Measurements from ENCODE around the gene POLR3A.

Gene POLR3A

DNA sequence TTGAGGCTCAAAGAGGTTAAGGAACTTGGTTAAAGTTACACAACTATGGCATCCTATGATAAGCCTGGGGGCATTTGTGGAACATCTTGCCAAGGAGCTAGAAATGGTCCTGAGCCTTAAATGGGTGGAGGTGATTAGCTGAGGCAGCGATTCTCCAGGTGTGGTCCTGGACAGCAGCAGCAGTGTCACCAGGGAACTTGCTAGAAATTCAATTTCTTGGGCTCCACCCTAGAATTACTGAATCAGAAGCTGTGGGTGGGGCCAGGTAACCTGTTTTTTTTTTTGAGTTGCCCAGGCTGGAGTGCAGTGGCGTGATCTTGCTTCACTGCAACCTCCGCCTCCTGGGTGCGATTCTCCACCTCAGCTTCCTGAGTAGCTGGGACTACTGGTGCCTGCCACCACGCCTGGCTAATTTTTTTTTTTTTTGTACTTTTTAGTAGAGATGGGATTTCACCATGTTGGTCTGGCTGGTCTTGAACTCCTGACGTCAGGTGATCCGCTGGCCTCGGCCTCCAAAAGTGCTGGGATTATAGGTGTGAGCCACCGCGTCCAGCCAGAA, 17.5 kb upstream of the POLR3A start:
- DNase-seq (ENCODE audit: low read depth, low spot score): no peak

DNA sequence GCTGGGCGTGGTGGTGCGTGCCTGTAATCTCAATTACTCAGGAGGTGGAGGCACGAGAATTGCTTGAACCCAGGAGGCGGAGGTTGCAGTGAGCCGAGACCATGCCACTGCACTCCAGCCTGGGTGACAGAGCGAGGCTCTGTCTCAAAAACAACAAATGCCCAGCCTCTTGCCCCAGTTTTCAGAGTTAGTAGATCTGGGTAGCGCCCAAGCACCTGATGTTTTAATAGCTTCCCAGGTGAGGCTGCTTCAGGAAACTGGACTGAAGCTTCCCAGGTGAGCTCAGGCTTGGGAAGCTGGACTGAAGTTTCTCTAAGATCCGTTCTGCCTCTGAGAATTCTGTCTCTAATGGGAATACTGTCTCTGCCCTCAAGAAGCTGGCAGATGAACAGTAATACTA, 16.5 kb upstream of the POLR3A start:
- no peak for DNase-seq (ENCODE audit: low read depth, low spot score)

DNA sequence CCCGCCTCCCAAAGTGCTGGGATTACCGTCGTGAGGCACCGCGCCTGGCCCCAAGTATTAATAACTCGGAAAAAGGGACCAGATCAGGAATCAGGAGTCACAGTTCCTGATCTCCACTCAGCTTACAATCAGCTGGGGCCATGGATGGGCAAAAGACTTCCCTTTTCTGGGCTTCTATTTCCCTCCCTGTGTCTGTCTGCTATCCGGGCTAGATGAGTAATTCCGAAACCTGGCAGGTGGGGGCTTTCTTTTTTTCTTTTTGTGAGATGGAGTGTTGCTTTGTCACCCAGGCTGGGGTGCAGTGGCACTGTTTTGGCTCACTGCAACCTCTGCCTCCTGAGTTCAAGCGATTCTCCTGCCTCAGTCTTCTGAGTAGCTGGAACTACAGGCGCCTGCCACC, 15.9 kb upstream of the POLR3A start:
- DNase-seq (ENCODE audit: low read depth, low spot score): no peak

DNA sequence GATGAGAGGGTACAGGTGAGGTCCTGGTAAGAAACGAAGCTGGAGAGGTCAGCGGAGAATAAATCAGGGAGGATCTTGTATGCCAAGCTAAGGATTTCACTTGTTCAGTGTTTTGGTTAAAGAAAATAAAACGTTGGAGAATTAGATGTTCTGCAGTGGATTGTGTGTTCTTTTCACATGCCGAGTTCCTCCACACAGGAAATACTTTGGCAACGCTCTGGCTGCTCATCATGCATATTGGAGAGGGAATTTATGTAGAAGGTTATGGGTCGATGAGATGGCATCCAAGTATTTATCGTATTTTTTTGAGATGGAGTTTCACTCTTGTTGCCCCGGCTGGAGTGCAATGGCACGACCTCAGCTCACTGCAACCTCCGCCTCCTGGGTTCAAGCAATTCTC, 15.4 kb upstream of the POLR3A start:
- DNase-seq (ENCODE audit: low read depth, low spot score): no peak

DNA sequence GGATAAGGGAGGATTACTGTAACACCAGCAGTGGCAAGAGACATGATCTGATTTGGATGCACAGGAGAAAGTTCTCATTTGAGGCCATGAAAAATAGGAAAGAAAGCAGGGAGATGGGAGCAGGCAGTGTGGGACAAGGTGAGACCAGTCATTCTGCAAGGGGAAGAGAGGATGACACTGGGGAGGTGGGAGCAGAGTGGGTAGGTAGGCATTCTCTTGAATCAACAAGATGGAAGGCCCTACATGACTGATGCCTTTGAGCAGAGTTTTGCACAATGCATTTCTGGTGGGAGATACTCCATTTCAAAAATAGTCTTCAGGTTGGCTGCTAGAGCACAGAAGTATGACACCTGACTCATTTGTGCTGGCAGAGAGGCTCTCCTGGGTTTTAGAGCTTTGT, 14.9 kb upstream of the POLR3A start:
- DNase-seq (ENCODE audit: low read depth, low spot score): no peak

DNA sequence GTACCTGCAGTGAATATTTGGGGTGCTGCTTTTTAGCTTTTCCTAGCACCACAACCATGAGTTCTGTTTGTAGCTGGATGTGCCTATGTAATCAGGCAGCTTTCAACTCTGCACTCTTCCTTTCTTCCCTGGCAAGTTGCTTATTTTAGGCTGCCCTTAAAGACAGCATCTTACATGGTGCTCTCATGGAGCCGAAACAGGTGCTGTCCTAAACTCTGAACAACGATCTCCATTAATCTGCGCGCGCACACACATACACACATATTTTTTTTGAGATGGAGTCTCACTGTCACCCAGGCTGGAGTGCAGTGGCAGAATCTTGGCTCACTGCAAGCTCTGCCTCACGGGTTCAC, 13.4 kb upstream of the POLR3A start:
- DNase-seq (ENCODE audit: low read depth, low spot score): no peak

DNA sequence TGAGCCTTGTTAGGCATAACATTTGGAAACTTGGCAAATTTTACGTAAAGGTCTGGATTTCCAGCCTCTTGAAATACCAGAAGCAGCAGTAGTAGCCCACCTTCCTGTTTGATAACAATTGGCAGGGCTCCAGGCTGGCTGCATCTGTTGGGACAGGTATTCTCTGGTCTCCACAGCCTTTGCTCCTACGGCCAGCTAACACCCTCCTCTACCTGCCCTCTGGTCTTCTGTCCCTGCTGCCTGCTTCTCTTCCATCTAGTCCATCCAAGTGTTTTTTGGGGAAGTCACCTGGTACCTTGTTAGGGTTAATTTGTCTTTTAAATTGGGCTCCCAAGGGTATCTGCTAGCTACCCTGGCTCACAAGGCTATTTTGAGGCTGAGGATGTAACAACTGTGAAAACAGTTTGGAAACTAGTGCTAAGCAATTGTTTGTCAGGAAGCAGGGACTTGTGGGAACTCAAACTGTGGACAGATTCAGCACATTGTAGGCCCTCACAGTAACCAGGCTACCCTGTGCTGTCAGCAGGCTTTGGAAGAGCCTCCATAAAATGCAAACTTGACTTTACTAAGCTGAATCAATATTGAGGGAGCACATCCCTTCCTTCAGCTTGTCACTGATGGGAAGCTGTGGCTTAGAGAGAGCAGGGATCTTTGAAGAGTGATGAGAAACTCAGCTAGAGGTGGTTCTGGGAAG, 12.9 kb upstream of the POLR3A start:
- DNase-seq (ENCODE audit: low read depth, low spot score): no peak

DNA sequence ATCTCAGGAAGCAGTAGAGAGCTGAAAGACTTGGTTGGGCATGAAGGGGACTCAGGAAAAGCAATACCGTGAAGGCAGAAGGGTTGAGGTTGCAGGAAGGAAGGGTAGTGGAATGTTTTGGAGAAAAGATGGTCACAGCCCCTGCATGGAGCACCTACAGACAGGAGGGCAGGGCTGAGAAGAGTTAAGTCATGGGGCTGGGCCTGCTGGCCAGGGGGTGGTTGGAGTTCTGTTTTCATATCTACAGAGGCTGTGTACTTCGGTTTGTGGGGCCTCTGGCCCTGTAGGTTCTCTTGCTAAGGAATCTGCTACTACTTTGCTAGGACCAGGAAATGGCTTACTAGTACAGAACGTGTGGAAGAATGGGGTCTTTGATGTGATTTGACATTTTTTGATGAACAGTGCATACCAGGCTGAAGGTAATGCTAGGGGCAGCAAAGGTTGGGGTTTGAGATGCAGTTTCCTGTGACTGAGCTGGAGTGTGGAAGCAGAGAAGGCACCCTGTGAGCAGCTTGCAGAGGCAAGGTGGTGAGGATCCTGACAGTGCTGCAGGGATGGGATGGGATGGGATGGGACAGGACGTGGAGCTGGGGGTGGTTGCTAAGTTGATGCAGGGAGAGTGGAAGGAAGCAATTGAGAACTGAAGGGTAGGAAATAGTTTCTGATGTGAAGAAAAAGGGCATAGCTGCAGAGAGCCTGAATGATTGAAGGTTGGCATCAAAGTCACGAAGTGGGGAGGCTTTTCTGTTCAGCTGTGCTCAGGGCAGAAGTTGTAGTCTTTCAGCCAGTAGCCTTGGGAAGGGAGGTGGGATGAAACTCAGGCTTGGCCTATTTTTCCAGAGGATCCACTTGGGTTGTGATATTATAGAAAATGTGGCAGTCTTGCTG, 12.1 kb upstream of the POLR3A start:
- no peak for DNase-seq (ENCODE audit: low read depth, low spot score)

DNA sequence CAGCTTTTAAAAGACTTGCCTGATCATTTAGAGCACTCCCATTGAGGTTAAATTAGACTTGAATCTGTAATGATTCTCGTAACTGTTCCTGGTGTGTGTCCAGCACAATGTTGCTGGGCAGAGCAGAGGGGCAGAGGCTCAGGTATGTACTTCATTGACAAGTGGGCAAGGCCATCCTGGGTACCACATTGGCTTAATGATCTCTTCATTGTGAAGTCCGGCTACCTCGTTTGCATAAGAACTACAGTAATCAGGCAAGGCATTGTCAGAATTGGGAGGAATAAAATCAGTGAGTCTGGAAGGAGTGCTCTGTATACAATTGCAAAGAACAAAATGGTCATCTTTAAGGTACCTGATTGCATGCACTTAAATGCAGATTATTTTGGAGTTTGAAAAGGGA, 10.4 kb upstream of the POLR3A start:
- no peak for DNase-seq (ENCODE audit: low read depth, low spot score)

DNA sequence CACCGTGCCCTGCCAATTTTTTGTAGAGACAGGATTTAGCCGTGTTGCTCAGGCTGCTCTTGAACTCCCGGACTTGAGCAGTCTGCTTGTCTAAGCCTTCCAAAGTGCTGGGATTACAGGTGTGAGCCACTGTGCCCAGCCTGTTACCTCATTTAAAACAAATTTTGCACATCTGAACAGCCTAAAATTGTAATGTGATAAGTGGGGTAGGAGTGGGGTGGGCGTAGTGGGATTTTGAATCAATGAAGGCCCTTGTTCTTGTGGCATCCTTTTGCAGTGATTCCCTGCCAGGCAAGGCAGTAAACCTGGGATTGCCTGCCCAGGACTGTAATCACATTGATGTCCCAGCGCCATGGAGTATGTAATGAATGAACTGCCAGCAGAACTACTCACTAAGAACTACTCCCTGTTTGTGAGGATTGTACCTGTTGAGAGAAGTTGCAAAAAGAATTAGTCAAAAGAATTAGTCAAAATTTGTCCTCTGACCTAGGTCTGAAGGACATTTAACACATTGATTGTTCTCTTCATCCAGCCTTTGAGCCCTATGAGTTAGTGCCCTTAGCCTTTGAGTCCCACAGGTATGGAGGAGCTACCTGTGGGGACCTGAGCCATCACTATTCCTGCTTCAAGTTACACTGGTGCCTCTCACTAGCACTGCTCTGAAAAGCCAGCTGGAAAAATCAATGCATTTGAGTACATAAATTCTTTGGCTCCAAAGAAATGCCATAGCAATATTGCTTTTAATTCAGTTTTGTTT, 9.7 kb upstream of the POLR3A start:
- DNase-seq (ENCODE audit: low read depth, low spot score): no peak

DNA sequence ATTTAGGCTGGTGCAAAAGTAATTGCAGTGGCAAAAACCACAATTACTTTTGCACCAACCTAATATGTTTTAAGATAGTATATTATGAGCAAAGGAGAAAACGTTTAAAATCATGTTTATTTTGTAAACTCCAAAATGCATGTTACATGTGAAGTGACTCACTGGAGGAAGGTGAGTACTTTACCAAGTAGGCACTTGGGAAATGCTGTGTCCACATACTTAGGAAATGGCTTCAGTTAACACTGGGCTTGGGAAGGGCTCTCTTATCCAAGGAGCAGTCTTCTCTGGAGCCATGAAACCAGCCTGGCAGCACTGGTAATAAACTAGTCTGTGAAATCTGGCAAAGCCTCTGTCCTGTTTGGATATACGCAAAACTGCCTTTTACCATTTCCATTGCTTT, 8.8 kb upstream of the POLR3A start:
- DNase-seq (ENCODE audit: low read depth, low spot score): no peak

DNA sequence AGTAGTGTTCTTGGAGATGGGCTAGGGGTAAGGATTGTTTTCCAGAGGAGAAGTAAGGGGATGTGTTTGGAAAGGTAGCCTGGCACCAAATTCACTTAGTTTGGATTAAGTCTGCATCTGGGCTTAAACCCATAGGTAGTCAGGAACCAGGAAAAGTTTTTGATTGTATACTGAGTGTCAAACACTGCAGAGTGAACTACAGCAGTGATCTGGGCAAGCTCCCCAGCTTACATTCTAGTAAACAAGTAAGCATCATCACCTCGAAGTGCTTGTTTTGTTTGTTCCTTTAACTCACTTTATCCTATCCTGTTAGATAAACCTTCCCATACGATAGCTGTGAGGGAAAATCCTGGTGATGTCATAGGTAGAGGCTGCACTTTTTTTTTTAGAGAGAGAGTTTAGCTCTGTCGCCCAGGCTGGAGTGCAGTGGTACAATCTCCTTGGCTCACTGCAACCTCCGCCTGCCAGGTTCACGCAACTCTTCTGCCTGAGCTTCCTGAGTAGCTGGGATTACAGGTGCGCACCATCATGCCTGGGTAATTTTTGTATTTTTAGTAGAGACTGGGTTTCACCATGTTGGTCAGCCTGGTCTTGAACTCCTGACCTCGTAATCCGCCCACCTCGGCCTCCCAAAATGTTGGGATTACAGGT, 6.7 kb upstream of the POLR3A start:
- no peak for DNase-seq (ENCODE audit: low read depth, low spot score)

DNA sequence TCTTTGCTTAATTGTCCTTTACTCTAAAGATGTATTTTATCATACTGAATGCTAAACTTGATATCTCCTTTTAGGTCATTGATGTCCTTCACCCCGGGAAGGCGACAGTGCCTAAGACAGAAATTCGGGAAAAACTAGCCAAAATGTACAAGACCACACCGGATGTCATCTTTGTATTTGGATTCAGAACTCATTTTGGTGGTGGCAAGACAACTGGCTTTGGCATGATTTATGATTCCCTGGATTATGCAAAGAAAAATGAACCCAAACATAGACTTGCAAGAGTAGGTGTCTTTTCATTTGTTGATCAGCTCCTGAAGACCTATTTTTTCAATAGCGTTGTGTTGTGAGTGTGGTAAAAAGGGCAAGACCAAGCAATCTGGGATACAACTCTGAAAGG, 6.1 kb upstream of the POLR3A start:
- DNase-seq (ENCODE audit: low read depth, low spot score): no peak

DNA sequence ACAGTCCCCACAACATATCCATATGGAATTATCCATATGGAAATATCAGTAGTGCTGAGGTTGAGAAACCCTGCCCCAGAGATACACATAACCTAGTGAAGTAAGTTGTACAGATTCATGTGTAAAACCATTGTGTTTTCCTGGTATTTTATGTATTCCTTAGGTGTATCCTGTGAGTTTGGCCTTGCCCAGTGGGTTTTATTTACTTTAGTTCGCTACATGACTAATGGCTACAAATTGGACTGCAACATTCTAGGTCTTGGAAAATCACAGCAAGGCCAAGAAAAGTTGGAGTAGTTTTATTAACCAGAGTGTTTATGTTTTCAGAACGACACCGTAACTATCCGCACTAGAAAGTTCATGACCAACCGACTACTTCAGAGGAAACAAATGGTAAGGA, 5.7 kb upstream of the POLR3A start:
- DNase-seq (ENCODE audit: low read depth, low spot score): no peak

DNA sequence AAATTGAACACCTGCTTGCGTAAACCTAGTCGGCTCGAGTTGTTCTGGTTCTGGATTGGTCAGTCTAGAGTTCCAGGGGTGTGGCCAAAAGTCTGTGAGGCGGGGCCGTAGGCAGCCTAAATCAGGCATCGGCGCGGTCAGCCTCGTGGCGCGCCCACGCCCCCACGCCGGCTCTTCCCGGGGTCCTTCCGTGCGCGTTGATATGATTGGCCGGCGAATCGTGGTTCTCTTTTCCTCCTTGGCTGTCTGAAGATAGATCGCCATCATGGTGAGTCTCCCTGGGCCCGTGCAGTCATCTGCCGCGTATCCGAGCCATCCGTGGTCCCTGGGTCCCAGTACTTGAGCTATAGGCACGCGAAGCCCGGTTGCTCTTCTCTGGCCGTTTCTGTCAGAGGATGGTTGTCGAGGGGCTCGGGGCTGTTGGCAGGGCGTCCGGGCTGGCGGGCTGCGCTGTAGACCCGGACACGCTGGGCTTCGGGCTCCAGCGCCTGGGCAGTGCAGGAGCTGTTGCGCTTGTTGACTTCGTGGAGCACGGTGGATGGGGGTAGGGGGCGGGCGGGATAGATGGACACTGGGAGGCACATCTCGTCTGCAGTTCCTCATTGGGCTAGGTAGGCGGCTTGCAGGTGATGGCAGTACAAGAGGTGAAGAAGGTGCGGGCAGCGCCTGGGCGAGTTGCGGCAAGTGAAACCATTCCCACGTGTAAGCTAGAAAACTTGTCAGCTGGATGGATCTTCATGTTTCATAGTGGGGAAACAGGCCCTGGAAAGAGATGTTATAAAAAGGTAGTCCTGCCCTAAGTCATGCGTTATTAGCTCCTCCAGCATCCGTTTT, 4.5 kb upstream of the POLR3A start, which contains the start of gene RPS24:
TSS of gene RPS24 (plus strand) at position 227 of the 834 bp plus-strand sequence. CDS start at position 266, 39 bp downstream.
- peak; percentile 92 for DNase-seq (ENCODE audit: low read depth, low spot score)

DNA sequence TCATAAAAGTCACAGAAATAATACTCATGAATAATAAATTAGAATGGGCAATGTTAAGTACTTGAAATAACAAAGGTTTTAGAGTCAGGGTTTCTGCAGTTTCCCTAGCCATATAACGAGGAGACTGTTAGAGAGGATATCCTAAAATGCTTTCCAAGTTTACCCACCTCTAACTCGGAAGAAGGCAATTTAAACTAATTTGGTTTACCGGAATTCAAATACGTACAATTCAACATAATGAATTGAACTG, 4.0 kb upstream of the POLR3A start:
- no peak for DNase-seq (ENCODE audit: low read depth, low spot score)

DNA sequence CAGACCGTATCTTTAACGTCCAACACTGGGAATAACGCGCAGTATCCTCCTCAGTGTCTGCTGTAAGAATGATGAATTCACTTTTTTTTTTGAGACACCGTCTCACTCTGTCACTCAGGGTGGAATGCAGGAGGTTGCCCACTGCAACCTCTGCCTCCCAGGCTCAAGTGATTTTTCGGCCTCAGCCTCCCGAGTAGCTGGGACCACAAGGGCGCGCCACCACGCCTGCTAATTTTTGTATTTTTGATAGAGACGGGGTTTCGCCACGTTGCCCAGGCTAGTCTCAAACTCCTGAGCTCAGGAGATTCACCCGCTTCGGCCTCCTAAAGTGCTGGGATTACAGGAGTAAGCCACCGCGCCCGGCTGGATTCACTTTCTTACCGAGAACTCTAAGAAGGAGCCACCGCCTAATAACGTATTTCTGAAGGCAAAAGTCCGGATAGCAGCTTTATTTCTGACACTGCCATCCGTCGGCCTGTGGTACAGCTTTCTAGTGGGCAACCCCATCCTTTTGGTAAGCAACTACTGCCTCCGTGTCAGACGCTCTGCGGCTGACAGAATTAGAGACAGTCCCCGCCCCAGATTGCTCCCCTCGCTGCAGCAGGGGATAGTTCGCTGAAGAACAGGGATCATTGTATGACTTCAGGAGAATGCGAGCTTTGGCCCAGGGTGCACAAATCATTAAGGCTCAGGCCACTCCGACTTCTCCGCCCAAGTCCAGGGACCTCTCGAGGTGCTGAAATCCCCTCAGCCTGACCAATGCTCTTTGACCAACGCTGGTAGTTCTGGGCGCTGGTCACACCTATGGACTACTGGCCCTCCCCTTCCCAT, 662 bp downstream of the POLR3A start:
- peak; percentile 11 for DNase-seq (ENCODE audit: low read depth, low spot score)

DNA sequence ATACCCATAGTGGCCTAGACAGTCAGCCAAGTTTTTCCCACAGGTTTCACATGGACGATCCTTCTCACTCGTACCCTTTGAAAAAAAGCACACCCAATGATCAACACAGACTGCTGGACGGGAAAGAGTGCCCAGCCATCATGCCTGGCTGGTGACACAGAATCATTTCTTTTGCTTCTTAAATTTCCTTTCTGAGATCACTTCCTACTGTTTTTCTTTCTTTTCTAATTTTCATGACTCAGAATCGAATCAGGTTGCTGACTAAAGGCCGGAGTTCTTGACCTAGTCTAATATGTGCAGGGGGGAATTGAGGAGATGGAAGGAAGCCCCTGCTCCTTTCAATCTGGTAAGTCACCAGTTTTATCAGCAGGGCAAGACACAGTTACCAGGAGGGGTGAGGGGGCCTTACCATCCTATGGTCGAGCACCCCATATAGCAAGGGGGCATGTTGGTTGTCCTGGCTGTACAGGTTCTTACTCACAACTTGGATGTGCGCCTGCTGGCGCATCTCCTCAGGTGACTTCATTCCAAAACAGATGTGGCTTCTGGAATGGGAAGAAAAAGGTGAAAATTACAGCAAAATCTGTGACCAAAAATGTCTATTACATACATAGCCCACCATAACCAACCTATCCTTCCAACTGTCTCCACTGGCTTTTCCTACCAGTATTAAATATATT, 3.5 kb downstream of the POLR3A start:
- DNase-seq (ENCODE audit: low read depth, low spot score): no peak

DNA sequence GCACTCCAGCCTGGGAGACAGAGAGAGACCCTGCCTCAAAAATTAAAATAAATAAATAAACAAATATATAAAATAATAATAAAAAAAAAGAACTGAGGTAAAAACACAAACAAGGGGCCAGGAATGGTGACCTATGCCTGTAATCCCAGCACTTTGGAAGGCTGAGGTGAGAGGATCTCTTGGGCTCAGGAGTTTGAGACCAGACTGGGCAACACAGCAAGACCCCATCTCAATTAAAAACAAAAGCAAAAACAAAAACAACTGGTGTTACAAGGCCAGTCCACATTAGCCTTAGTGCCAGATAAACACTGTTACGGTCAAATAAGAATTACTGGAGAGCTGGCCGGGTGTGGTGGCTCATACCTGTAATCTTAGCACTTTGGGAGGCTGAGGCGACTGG, 5.6 kb downstream of the POLR3A start:
- no peak for DNase-seq (ENCODE audit: low read depth, low spot score)

DNA sequence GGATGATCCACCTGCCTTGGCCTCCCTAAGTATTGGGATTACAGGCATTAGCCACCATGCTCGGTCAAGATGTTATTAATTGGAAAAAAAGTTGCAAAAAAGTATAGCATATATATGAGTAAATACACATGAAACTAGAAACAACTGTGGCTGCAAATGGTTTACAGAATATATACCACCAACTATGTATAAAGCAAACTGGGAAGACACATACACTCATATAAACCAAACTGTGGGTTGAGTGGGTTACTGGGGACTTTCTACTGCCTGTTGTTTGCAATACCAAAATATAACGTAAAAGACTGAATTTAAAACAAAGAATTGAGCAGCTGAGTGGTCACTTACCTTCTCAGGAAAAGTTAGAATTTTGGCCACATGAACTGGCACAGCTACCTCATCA, 8.1 kb downstream of the POLR3A start:
- no peak for DNase-seq (ENCODE audit: low read depth, low spot score)
